ENCODE measurements around the gene PDE6D. TPM values are rescaled to one million over a fixed set of nuclear protein-coding genes. Genes with fewer than 3 reads are reported as not detected.

Gene PDE6D
- total RNA-seq, 6 donors from 2014 or later, result 10.5 to 22.8 (median 17.4) TPM

GRCh38 chr2:231710799-231711676 lies 70.0 kb downstream of the PDE6D start:
- peaks cover 24 to 63% (median 30%) of the 10 kb centered on the region in 4 donors for H3K4me1 ChIP-seq
- no peak for ATAC-seq (ENCODE audit: low FRiP score in 2 of 2)
- no peaks in the 10 kb centered on the region for H3K9me3 ChIP-seq
- WGBS, 2 donors, result 1 to 3% methylated on average over 27 to 33 of the region's 43 CpGs
- peak in 1 of 4 donors; percentile 46 for TF ChIP-seq POLR2A (IDR thresholded peaks at IDR 0.05)
- TF ChIP-seq EP300 (IDR thresholded peaks at IDR 0.05), result no peak
- peak overlapping the region; percentile 100 for H3K27ac ChIP-seq
- peaks cover 5 to 22% (median 11%) of the 10 kb centered on the region in 4 donors for H3K36me3 ChIP-seq
- H3K27me3 ChIP-seq, result no peaks in the 10 kb centered on the region
- DNase-seq, result peak in 1 of 2 donors; percentile 39
- H3K4me3 ChIP-seq, result peak overlapping the region; percentile 60 to 98 (median 82)

GRCh38 chr2:231709981-231710798 lies 70.9 kb downstream of the PDE6D start:
- H3K27me3 ChIP-seq, result no peaks in the 10 kb centered on the region
- DNase-seq, result peak; percentile 84 to 99
- 0 to 2% methylated on average over 27 to 32 of the region's 105 CpGs for WGBS, 2 donors
- peak overlapping the region; percentile 100 for H3K27ac ChIP-seq
- H3K4me1 ChIP-seq, result peaks cover 32 to 66% (median 38%) of the 10 kb centered on the region in 4 donors
- peak; percentile 23 to 60 for ATAC-seq (ENCODE audit: low FRiP score in 2 of 2)
- H3K4me3 ChIP-seq, result peak overlapping the region; percentile 60 to 98 (median 82)
- H3K36me3 ChIP-seq, result peaks cover 5 to 22% (median 11%) of the 10 kb centered on the region in 4 donors
- H3K9me3 ChIP-seq, result no peaks in the 10 kb centered on the region
- TF ChIP-seq CTCF (IDR thresholded peaks at IDR 0.05), result peak; percentile 97 to 100 (median 100)
- TF ChIP-seq EP300 (IDR thresholded peaks at IDR 0.05), result no peak
- peak in 3 of 4 donors; percentile 70 to 90 (median 85) for TF ChIP-seq POLR2A (IDR thresholded peaks at IDR 0.05)
- TF ChIP-seq POLR2AphosphoS5 (IDR thresholded peaks at IDR 0.05), result peak; percentile 59 to 78

GRCh38 chr2:231709636-231709980 lies 71.5 kb downstream of the PDE6D start:
- H3K36me3 ChIP-seq, result peaks cover 5 to 22% (median 11%) of the 10 kb centered on the region in 4 donors
- peaks cover 33 to 60% (median 39%) of the 10 kb centered on the region in 4 donors for H3K4me1 ChIP-seq
- peak overlapping the region; percentile 100 for H3K27ac ChIP-seq
- 0% methylated on average over 3 to 31 of the region's 33 CpGs for WGBS, 2 donors
- DNase-seq (peak in 1 of 2 donors; percentile 42), ATAC-seq (ENCODE audit: low FRiP score in 2 of 2) (no peak)
- H3K27me3 ChIP-seq, result no peaks in the 10 kb centered on the region
- H3K4me3 ChIP-seq, result peak overlapping the region; percentile 53 to 98 (median 78)
- TF ChIP-seq POLR2A (IDR thresholded peaks at IDR 0.05), result no peak
- no peak for TF ChIP-seq EP300 (IDR thresholded peaks at IDR 0.05)
- TF ChIP-seq POLR2AphosphoS5 (IDR thresholded peaks at IDR 0.05), result no peak
- TF ChIP-seq CTCF (IDR thresholded peaks at IDR 0.05), result no peak
- no peaks in the 10 kb centered on the region for H3K9me3 ChIP-seq

- Histone ChIP-seq H3K27me3 (no peaks in the 10 kb centered on the region), H3K4me3 (peak overlapping the region; percentile 53 to 98 (median 78)), H3K27ac (peak overlapping the region; percentile 100), H3K4me1 (peaks cover 32 to 54% (median 34%) of the 10 kb centered on the region in 4 donors), H3K9me3 (no peaks in the 10 kb centered on the region), H3K36me3 (peaks cover 5 to 18% (median 11%) of the 10 kb centered on the region in 4 donors)
- TF ChIP-seq EP300 (IDR thresholded peaks at IDR 0.05) (no peak), POLR2A (IDR thresholded peaks at IDR 0.05) (peak in 1 of 4 donors; percentile 58), POLR2AphosphoS5 (IDR thresholded peaks at IDR 0.05) (peak in 1 of 2 donors; percentile 6), CTCF (IDR thresholded peaks at IDR 0.05) (peak in 4 of 6 experiments; percentile 9 to 45 (median 15))
- ATAC-seq (ENCODE audit: low FRiP score in 2 of 2), result no peak
- peak; percentile 35 to 95 for DNase-seq
- 2% methylated on average over 36 of the region's 118 CpGs; no CpG with 5 or more reads in 1 of the 2 donors for WGBS, 2 donors
Observed at GRCh38 chr2:231708773-231709635, 72.1 kb downstream of the PDE6D start.

Measured in upper lobe of left lung (tissue), 6 donors.